HG02885 (cell line): ENCODE measurements around the gene EFNA3.

Experiments used
- ATAC-seq: cut with Tn5 transposase; IDR thresholded peaks from one replicate; pipeline ENCODE4 v1.9.1; 2021; ENCODE audit warnings: mild to moderate bottlenecking; ENCODE audit not compliant: unreplicated experiment, poor library complexity

EFNA3 gene

DNA sequence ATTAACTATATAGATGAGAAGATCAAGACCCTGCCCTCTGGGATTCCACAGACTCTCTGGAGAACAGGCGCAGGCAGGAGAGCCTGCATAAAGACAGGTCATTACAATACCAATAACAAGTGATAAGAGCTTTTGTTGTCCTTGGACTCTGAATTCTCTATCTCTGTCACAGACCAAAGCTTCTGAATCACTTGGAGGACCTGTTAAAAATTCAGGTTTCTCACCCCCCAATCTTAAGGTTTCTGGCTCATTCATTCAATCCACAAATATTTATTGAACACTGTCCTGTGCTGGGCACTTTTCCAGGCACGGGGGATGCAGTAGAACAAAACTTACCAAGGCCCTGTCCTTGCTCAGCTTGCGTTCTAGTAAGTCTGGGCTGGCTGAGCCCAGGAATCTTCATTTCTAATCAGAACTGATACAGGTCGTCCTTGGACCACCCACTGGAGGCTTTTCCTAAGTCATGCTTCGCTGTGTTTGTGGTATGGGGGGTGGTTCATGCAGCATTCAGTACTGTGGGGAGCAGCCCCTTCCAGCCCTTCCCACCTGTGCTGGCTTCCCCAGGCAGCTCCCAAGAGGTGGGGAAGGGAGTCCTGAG lies 13.7 kb upstream of the EFNA3 start:
- ATAC-seq, result no peak

DNA sequence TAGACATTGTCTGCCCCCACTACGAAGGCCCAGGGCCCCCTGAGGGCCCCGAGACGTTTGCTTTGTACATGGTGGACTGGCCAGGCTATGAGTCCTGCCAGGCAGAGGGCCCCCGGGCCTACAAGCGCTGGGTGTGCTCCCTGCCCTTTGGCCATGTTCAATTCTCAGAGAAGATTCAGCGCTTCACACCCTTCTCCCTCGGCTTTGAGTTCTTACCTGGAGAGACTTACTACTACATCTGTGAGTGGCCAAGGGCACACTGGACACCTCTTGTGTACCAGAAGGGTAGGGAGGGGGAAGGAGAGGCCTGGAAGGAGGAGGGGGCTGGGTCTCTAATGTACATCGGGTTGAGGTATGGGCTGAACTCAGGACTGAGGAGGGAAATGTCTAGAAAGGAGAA lies 11.9 kb upstream of the EFNA3 start:
- no peak for ATAC-seq

DNA sequence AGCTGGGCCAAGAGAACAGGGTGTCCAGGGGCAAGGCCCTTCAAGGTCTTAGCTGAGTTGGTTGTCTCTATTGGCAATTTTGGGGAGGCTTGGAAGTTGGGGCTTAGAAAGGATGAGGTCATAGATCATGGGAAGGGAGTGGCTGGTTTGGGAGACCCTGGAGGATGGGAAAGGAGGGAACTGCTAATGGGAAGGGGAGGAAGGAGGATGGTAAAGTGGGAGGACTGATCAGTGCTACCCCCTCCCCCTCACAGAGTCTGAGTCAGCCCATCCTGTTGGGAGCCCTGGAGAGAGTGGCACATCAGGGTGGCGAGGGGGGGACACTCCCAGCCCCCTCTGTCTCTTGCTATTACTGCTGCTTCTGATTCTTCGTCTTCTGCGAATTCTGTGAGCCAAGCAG lies 10.0 kb upstream of the EFNA3 start:
- no peak for ATAC-seq

DNA sequence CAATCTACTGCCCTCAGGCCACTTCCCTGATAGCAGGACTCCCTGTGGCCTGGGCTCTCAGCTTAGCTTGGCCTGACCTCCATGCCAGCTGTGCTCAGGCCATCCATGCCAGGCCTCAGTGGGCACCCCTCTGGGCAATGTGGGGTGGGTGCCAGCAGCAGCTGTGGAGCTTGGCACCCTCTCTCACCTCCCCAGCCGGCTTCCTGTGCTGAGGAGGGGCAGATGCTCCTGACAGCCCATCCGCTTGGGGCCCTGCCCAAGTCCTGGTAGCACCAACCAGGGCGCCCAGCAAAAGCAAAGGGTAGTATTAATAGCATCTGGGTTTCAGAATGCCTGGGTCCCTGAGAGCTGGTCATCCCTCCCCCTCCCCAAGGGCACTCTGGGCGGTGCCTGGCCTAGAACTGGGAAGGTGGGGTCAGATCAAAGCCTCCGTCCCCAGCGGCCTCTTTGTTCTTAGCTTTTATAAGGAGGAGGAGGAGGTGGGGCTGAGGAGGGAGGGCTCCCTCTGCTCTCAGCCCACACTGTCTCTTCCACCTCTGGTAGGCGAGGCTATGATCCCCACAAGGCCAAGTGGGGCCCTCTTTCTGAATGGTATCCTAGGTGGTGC lies 9.0 kb upstream of the EFNA3 start:
- ATAC-seq, result no peak

DNA sequence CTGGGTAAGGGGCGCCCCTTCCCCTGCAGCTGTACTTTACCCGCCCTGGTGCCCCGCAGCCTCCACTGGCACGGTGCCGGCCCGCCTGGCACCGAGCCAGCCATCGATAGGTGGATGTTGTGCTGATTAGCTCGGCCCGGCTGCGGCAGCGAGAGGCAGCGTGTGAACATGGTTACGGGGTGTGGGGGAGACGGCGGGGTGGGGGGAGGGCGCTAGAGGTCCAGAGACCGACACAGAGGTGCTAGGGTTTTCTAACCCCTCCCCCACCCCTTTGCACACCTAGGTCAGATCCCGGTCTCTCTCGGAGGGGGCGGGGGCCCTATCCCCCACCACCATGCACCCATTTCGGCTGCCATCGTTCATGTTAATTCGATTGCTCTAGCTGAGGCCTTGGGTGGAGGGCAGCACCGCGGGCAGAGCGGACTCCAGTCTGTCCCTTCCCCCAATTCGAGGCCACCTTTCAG lies 8.4 kb upstream of the EFNA3 start:
- no peak for ATAC-seq

DNA sequence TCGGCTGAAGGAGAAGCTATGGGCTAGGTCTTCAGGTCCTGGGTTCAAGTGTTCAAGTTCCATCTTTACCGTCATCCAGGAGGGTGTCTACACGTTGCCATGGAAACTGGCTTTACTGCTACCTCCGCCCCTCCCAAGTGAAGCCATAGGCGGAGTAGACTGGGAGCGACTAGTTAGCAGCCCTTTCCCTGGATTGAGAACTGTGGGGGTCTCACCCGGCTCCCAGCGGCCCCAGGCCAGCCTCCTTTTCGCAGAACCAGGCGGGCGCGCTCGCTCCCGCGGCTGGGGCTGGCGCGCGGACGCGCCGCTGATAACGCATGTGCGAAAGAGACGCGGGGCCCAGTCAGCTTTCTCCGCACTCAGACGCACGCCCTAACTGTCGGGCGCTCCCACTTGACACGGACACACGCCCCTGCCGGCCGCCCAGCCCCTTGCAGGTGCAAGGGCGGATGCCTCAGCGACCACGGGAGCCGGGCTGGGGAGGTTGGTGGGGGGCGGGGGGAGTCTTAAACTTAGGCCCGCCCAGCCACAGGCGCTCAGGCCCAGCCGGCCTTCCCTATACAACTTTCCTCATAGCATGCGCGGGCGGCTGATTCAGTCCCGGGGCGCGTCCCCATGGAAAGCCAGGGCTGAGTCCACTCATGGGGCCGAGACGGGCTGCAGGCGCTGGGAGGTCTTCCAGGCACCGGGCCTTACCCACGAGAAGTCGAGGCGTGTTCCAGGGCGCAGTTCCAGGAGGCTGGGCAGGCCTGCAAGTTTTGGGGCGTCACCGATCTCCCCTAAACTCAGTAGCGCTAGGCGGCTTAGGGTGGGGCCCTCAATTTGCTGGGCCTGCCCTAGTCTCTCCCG lies 7.7 kb upstream of the EFNA3 start:
- peak; percentile 81 for ATAC-seq

DNA sequence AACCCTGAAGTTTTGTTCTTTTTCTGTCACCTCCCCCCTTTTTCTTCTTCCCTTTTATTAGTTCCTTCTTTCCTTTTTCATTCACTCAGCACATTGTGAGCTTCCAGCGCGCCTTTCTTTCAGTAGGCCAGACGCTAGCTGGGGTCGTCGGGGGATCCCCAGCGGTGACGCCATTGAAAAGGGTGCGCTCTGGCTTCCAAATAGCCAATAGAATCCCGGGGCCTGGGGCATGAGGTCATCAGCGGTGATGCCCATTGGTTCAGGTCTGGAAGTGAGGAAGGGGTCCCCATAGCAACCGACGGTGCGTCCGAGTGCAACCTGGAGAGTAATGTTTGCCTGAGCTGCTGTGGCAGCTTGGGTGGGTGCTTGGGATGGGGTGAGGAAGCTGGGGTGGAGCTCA lies 6.9 kb upstream of the EFNA3 start:
- ATAC-seq, result no peak

- no peak for ATAC-seq
Measured at GRCh38 chr1:155072531-155073289, 5.9 kb upstream of the EFNA3 start.

GRCh38 chr1:155073377-155074242 lies 5.0 kb upstream of the EFNA3 start:
- no peak for ATAC-seq

DNA sequence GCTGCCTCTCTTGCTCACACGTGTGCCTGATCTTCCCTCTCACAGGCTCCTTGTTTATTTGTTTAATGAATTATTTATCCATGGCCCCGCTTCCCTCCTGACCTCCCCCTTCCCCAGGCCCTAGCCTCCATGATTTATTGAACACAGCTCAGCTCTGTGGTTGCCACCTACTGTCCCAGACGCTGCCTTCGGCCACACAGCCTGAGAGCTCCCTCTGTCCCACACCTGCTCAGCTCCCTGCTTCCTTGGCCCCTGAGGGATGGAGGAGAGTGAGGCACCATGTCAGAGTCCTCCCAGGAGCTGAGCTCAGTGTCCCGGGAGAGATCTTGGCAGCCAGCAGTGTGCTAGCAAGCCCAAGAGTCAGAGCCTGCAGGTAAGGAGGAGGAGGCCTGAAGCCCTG lies 3.1 kb upstream of the EFNA3 start:
- ATAC-seq, result no peak

GRCh38 chr1:155076371-155076770 lies 2.3 kb upstream of the EFNA3 start:
- ATAC-seq, result no peak

- no peak for ATAC-seq
Measured at GRCh38 chr1:155077346-155077745, 1.3 kb upstream of the EFNA3 start.

- ATAC-seq, result no peak
Measured at GRCh38 chr1:155077758-155078445, 735 bp upstream of the EFNA3 start.

- no peak for ATAC-seq
Measured at GRCh38 chr1:155079210-155079486, 511 bp downstream of the EFNA3 start.

DNA sequence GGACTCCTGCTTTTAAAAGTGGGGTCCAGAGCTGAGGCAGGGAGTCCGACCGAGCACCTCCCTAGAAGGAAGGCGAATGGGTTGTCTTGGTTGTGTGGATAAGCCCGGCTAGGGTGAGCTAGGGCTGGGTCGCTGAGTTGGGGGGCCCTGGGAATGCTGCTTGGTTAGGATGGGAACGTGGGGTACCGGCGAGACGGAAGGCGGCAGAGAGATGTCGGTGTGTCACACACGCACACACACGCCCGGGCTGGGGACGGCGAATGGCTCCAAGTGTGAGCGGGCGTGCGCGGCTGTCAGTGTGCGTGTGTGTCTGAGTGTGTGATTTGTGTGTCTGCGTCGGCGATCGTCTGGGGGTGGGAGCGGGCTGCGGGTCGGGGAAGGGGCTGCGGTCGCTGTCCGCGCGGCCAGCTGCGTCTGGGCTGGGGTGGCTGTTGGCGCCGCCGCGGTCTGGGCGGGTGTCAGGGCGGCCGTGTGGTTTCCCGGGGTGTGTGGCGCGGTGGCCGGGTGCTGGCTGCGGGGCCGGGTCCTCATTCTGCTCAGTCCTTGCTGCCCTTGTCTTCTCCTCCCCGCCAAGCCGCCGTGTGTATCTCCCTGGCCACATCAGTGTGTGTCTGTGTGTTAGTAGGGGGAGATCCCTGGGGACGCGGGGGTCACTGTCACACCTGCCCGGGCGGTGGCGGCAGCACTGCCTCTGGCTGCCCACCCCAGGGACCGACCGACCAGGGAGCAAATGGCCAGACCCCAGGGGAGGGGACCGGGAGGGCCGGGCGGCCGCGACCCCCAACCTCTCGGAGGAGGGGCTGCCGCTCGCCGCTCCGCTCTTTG lies 1.1 kb downstream of the EFNA3 start:
- no peak for ATAC-seq

DNA sequence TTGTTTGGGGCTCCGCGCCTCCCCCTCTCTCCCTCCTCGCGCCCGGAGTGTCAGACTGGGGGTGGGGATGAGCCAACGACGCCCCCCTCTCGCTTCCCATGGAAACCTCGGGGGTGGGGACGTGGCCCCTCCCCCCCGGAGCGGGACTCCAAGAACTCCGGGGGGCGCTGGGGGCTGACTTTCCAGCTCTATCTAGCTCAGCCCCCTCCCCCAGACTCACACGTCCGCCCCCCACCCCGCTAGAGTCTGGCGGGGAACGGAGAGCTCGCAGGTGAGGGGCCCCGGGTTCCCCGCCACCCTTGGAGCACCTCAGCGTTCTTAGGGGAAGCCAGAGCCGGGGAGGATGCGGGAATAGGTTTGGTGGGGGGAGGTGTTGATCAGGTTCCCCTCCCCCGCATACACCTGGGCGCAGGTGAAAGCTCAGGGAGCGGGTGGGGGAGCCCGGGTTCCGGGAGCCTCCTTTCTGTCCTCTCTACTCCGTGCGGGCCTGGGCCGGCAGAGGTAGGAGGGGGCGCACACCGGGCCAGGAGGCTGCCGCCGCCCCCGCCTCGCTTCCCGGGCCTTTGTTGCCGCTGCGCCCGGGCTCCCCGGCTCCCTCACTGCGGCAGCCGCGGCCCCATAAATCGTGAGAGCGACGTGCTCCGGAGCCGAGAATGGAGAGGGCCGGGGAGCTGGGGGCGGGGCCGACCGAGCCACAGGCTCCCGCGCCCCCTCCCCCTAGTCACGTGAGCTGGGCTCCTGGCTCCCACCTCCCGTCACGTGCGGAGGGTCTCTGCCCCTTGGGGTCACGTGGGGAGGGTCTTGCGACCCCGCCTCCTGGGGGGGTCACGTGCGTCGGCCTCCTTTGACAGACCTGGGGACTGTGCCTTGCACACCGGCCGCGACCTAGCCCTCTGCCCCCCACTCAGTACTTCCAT lies 1.9 kb downstream of the EFNA3 start:
- ATAC-seq, result no peak

DNA sequence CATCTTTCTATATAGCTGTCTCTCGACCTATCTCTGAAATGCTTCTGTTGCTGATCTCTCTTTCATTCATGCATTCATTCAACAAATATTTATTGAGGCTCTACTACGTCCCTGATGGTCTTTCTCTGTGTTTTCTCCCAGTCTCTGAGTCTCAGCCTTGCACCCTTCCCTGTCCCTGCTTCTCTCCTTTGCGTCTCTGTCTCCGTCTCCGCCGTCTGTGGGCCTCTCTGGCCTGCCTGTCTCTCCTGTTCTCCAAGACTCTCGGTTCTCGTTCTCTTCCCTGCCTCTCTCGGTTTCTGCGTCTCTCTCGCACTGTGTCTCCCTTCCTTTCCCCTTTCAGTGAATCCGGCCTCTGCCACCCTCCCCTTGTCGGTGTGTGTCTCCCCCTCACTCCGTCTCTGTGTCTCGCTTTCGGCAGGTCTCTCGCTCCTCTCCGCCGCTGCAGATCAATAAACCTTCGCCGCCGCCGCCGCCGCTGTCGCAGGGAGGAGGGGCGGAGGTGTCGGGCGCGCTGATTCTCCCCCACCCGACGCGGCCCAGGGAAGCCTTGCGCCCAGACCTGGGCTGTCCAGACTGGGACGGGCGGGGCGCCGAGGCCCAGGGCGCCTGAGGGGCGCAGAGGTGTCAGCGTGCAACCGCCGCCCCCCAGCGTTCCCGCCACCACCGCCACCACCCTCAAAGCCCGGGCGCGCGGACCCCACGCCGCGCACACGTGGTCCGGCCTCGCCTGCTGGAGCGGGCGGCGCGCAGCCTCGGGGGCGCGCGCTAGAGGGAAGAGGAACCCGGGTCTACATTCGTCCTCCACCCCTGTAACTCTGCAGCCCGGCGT lies 3.0 kb downstream of the EFNA3 start:
- ATAC-seq, result no peak
